WTC11 (cell line): ENCODE results near the gene GATB. TPM values are rescaled to one million over a fixed set of nuclear protein-coding genes. Genes with fewer than 3 reads are reported as not detected.

ENCODE experiments used
- ATAC-seq: fragments of 200-7000 bp; cut with Tn5 transposase; 2 replicates; pipeline ENCODE4 v1.10.0; 2021; ENCODE audit warnings: mild to moderate bottlenecking, moderate library complexity
- CTCF ChIA-PET: fragments of 300-600 bp; sonication (Branson Sonifier 250); formaldehyde crosslinking; loops from one replicate; lab custom pipeline; 2021; ENCODE audit warnings: antibody characterized with exemption; lab: Charles Lee
- POLR2A ChIA-PET: fragments of 350-600 bp; sonication (Branson Sonifier 250); formaldehyde crosslinking; loops from one replicate; lab custom pipeline; 2021; ENCODE audit warnings: antibody characterized with exemption; lab: Charles Lee
- DNase-seq: peaks from one replicate; pipeline ENCODE4 v3.0.0; 2021; ENCODE audit warnings: low spot score
- H3K27ac Mint-ChIP-seq: 2 replicates; pipeline ENCODE4 v1.8.0; 2021; ENCODE audit warnings: mixed read lengths
- H3K27me3 Mint-ChIP-seq: 2 replicates; pipeline ENCODE4 v1.8.0; 2021; ENCODE audit warnings: low read depth, mild to moderate bottlenecking, moderate library complexity, mixed read lengths
- H3K36me3 Mint-ChIP-seq: 2 replicates; pipeline ENCODE4 v1.8.0; 2021; ENCODE audit warnings: mixed read lengths
- H3K4me1 Mint-ChIP-seq: 2 replicates; pipeline ENCODE4 v1.8.0; 2022; ENCODE audit warnings: mixed read lengths
- H3K4me3 Mint-ChIP-seq: 2 replicates; pipeline ENCODE4 v1.8.0; 2021; ENCODE audit warnings: mild to moderate bottlenecking, moderate library complexity, mixed read lengths
- H3K9me3 Mint-ChIP-seq: 2 replicates; pipeline ENCODE4 v1.8.0; 2021; ENCODE audit warnings: mixed read lengths
- AFF4 ChIP-seq: sonication (generic); formaldehyde crosslinking; IDR thresholded peaks from 2 replicates; pipeline ENCODE4 v1.8.1; 2023; ENCODE audit warnings: mild to moderate bottlenecking, missing genetic modification reagents, borderline replicate concordance
- E2F1 ChIP-seq: sonication (generic); formaldehyde crosslinking; IDR thresholded peaks from 2 replicates; pipeline ENCODE4 v1.8.0; 2022; ENCODE audit warnings: mild to moderate bottlenecking, missing genetic modification reagents
- ESRRA ChIP-seq: sonication (generic); formaldehyde crosslinking; IDR thresholded peaks from 2 replicates; pipeline ENCODE4 v1.8.1; 2022; ENCODE audit warnings: mild to moderate bottlenecking, missing genetic modification reagents, borderline replicate concordance
- GTF2I ChIP-seq: fragments of 250-450 bp; sonication (Bioruptor Pico); conservative IDR thresholded peaks from 2 replicates; pipeline ENCODE4 v1.4.0; 2021; ENCODE audit warnings: mild to moderate bottlenecking
- NFYB ChIP-seq: sonication (generic); formaldehyde crosslinking; conservative IDR thresholded peaks from 2 replicates; pipeline ENCODE4 v1.8.0; 2022; ENCODE audit warnings: low read depth, missing genetic modification reagents
- SP1 ChIP-seq: sonication (generic); formaldehyde crosslinking; conservative IDR thresholded peaks from 2 replicates; pipeline ENCODE4 v1.8.1; 2022; ENCODE audit warnings: missing genetic modification reagents
- ZNF425 ChIP-seq: fragments of 250-450 bp; sonication (Bioruptor Pico); conservative IDR thresholded peaks from 2 replicates; pipeline ENCODE4 v1.9.0; 2021; ENCODE audit warnings: mild to moderate bottlenecking
- total RNA-seq: library from RNA; stranded (reverse); gene quantifications from 3 replicates; pipeline ENCODE4 v1.2.3, GENCODE V29; 2021
- TF ChIP-seq, protein P1 (sequence below): sonication (generic); formaldehyde crosslinking; IDR thresholded peaks from 2 replicates; pipeline ENCODE4 v1.8.0; 2023; ENCODE audit warnings: mild to moderate bottlenecking, missing genetic modification reagents
- TF ChIP-seq, protein P2 (sequence below): sonication (generic); formaldehyde crosslinking; IDR thresholded peaks from 2 replicates; pipeline ENCODE4 v1.8.0; 2023; ENCODE audit warnings: missing genetic modification reagents
- TF ChIP-seq, protein P3 (sequence below): sonication (generic); formaldehyde crosslinking; IDR thresholded peaks from 2 replicates; pipeline ENCODE4 v1.8.1; 2023; ENCODE audit warnings: mild to moderate bottlenecking, missing genetic modification reagents
- TF ChIP-seq, protein P4 (sequence below): fragments of 200-600 bp; IDR thresholded peaks from 2 replicates; pipeline ENCODE4 v1.8.0; 2022; ENCODE audit warnings: antibody characterized with exemption
- TF ChIP-seq, protein P5 (sequence below): fragments of 250-450 bp; sonication (Bioruptor Pico); IDR thresholded peaks from 2 replicates; pipeline ENCODE4 v1.8.0; 2021; ENCODE audit warnings: mild to moderate bottlenecking
- TF ChIP-seq, protein P6 (sequence below): sonication (generic); formaldehyde crosslinking; conservative IDR thresholded peaks from 2 replicates; pipeline ENCODE4 v1.8.1; 2023; ENCODE audit warnings: mild to moderate bottlenecking, low read depth, missing genetic modification reagents, moderate library complexity

Gene GATB
- total RNA-seq, 1 experiment from 2014 or later, result 22.7 TPM

DNA sequence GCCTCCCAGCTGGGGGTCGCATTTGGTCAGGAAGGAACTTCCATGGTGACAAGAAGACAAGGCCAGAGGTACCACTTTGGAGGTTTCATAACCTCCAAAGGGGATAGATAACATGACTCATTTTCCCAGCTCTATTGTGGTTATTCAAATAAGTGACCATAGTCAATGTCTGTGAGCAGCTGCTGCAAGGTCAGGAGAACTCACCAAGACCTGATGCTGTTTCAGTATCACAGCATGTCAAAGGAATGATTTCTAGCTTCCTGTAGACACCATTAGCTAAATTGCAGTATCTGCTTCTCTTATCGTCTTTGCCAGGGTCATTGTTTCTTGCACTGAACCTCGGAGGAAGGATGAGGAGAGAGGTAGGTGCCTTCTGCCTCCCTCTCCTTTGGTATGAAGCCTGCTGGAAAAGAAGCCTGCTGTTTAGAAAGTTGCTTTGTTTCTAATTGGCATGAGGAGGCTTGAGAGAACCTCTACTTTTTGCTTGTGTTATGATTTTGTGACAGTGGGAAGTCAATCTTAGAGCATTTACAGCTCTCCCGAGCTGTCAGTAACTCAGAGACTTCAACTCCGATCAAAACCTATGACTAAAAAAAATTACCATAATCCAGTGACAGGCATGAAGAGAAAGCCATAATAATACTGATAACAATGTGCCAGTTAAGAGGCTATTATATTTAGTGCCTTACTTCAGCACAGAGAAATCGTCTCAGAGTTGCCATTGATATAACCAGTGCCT is 38.0 kb upstream of the GATB start (continued):
- TF ChIP-seq, protein P1, sequence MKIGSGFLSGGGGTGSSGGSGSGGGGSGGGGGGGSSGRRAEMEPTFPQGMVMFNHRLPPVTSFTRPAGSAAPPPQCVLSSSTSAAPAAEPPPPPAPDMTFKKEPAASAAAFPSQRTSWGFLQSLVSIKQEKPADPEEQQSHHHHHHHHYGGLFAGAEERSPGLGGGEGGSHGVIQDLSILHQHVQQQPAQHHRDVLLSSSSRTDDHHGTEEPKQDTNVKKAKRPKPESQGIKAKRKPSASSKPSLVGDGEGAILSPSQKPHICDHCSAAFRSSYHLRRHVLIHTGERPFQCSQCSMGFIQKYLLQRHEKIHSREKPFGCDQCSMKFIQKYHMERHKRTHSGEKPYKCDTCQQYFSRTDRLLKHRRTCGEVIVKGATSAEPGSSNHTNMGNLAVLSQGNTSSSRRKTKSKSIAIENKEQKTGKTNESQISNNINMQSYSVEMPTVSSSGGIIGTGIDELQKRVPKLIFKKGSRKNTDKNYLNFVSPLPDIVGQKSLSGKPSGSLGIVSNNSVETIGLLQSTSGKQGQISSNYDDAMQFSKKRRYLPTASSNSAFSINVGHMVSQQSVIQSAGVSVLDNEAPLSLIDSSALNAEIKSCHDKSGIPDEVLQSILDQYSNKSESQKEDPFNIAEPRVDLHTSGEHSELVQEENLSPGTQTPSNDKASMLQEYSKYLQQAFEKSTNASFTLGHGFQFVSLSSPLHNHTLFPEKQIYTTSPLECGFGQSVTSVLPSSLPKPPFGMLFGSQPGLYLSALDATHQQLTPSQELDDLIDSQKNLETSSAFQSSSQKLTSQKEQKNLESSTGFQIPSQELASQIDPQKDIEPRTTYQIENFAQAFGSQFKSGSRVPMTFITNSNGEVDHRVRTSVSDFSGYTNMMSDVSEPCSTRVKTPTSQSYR (CRISPR knock-in tag), result no peak
- TF ChIP-seq GTF2I (CRISPR knock-in tag) (no peak), E2F1 (CRISPR knock-in tag) (no peak)
- TF ChIP-seq, protein P2, sequence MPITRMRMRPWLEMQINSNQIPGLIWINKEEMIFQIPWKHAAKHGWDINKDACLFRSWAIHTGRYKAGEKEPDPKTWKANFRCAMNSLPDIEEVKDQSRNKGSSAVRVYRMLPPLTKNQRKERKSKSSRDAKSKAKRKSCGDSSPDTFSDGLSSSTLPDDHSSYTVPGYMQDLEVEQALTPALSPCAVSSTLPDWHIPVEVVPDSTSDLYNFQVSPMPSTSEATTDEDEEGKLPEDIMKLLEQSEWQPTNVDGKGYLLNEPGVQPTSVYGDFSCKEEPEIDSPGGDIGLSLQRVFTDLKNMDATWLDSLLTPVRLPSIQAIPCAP (CRISPR knock-in tag), result no peak
- TF ChIP-seq, protein P3, sequence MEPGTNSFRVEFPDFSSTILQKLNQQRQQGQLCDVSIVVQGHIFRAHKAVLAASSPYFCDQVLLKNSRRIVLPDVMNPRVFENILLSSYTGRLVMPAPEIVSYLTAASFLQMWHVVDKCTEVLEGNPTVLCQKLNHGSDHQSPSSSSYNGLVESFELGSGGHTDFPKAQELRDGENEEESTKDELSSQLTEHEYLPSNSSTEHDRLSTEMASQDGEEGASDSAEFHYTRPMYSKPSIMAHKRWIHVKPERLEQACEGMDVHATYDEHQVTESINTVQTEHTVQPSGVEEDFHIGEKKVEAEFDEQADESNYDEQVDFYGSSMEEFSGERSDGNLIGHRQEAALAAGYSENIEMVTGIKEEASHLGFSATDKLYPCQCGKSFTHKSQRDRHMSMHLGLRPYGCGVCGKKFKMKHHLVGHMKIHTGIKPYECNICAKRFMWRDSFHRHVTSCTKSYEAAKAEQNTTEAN, result no peak

DNA sequence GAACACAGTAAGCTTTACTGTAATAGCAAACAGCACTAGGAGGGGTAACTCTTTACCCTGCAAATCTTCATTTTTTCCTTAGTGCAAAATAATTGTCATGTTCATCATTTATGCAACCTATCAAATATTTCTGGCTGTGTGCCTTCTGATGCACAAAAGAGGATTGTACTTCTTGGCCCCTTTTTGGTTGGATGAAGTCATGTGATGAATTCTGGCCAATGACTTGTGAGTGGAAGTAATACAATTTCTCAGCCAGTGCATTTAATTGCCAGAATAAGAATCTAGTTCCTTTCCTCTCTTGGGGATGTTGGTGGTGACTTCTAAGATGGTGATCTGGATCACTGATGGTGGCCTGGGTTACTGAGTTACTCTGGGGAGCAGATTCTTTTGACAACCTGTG is 37.0 kb upstream of the GATB start:
- no peaks in the 10 kb centered on the region for H3K36me3 Mint-ChIP-seq
- ChIA-PET CTCF (no interaction called here), POLR2A (no interaction called here)
- H3K4me3 Mint-ChIP-seq, result no peak overlapping the region
- peaks cover 6% of the 10 kb centered on the region for H3K27me3 Mint-ChIP-seq
- H3K9me3 Mint-ChIP-seq, result peaks cover 9% of the 10 kb centered on the region
- no peak for ATAC-seq
- H3K27ac Mint-ChIP-seq, result no peak overlapping the region
- TF ChIP-seq, protein P4, sequence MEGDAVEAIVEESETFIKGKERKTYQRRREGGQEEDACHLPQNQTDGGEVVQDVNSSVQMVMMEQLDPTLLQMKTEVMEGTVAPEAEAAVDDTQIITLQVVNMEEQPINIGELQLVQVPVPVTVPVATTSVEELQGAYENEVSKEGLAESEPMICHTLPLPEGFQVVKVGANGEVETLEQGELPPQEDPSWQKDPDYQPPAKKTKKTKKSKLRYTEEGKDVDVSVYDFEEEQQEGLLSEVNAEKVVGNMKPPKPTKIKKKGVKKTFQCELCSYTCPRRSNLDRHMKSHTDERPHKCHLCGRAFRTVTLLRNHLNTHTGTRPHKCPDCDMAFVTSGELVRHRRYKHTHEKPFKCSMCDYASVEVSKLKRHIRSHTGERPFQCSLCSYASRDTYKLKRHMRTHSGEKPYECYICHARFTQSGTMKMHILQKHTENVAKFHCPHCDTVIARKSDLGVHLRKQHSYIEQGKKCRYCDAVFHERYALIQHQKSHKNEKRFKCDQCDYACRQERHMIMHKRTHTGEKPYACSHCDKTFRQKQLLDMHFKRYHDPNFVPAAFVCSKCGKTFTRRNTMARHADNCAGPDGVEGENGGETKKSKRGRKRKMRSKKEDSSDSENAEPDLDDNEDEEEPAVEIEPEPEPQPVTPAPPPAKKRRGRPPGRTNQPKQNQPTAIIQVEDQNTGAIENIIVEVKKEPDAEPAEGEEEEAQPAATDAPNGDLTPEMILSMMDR, result no peak
- 0 out of 2 replicates have a peak, but pooled peaks have one; percentile 20 for TF ChIP-seq NFYB
- no peak for DNase-seq
- peaks cover 17% of the 10 kb centered on the region for H3K4me1 Mint-ChIP-seq

GRCh38 chr4:151797131-151797530 is 36.3 kb upstream of the GATB start:
- H3K4me1 Mint-ChIP-seq, result peaks cover 22% of the 10 kb centered on the region
- CTCF ChIA-PET, result no interaction called here
- no peak overlapping the region for H3K27ac Mint-ChIP-seq
- TF ChIP-seq SP1, result no peak
- TF ChIP-seq ZNF425 (CRISPR knock-in tag), result no peak
- TF ChIP-seq AFF4 (CRISPR knock-in tag), result no peak
- TF ChIP-seq, protein P5, sequence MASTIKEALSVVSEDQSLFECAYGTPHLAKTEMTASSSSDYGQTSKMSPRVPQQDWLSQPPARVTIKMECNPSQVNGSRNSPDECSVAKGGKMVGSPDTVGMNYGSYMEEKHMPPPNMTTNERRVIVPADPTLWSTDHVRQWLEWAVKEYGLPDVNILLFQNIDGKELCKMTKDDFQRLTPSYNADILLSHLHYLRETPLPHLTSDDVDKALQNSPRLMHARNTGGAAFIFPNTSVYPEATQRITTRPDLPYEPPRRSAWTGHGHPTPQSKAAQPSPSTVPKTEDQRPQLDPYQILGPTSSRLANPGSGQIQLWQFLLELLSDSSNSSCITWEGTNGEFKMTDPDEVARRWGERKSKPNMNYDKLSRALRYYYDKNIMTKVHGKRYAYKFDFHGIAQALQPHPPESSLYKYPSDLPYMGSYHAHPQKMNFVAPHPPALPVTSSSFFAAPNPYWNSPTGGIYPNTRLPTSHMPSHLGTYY (CRISPR knock-in tag), result no peak
- TF ChIP-seq, protein P6, sequence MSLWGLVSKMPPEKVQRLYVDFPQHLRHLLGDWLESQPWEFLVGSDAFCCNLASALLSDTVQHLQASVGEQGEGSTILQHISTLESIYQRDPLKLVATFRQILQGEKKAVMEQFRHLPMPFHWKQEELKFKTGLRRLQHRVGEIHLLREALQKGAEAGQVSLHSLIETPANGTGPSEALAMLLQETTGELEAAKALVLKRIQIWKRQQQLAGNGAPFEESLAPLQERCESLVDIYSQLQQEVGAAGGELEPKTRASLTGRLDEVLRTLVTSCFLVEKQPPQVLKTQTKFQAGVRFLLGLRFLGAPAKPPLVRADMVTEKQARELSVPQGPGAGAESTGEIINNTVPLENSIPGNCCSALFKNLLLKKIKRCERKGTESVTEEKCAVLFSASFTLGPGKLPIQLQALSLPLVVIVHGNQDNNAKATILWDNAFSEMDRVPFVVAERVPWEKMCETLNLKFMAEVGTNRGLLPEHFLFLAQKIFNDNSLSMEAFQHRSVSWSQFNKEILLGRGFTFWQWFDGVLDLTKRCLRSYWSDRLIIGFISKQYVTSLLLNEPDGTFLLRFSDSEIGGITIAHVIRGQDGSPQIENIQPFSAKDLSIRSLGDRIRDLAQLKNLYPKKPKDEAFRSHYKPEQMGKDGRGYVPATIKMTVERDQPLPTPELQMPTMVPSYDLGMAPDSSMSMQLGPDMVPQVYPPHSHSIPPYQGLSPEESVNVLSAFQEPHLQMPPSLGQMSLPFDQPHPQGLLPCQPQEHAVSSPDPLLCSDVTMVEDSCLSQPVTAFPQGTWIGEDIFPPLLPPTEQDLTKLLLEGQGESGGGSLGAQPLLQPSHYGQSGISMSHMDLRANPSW (CRISPR knock-in tag), result no peak
- no peak for TF ChIP-seq ESRRA (CRISPR knock-in tag)
- TF ChIP-seq, all 79 proteins: peak for 0
- Mint-ChIP-seq H3K27me3 (peaks cover 6% of the 10 kb centered on the region), H3K9me3 (peaks cover 9% of the 10 kb centered on the region), H3K4me3 (no peak overlapping the region), H3K36me3 (no peaks in the 10 kb centered on the region)
- POLR2A ChIA-PET, result no interaction called here
- ATAC-seq, result no peak
- DNase-seq, result no peak
